ENCODE data around the gene MRPL50. TPM values are rescaled to one million over a fixed set of nuclear protein-coding genes. Genes with fewer than 3 reads are reported as not detected.
A peak's percentile ranks its signal among the peaks of the same experiment; 100 is the strongest.
"Not testable (repeated sequence)": the region's sequence is repeated elsewhere in the genome, so short reads cannot be mapped to it uniquely, and the experiment has no call there.

Gene MRPL50
- total RNA-seq, 1 experiment from 2014 or later = 37.2 TPM

DNA sequence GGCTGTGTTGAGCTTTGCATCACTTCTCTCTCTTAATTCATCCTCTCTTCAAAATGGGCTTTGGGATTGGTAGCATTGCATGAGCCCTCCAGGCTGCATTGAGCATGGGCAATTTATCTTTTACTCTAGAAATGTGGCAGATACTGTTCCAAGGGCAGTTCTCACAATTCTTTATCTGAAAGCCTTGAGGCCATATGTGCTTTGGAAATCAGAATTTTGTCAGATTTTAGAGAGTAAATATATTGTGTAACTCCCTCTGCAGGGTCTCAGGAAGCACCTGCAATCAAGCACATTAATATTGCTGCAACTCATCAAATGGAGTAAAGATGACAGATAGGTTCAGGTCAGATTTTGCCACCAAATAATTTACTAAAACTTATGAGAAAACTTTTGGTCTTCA lies 19.6 kb upstream of the MRPL50 start:
- no peak for DNase-seq (ENCODE audit: low read depth)

DNA sequence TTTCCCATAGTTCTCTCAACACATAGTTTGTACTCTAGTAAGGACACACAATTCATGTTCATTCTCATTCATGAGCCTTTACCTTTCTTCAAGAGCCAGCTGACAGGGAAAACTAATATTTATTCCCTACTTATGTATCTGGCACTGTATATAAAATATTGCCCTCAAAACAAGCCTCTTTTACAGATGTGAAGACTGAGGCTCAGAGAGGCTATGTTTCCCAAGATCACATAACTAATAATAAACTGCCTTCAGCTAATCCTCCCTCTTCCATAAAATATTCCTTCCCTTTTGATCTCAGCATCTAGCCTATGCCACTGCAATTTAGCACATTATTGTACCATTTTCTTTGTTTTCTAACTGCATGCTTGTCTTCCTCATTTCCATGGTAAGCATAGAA lies 19.0 kb upstream of the MRPL50 start:
- no peak for DNase-seq (ENCODE audit: low read depth)

DNA sequence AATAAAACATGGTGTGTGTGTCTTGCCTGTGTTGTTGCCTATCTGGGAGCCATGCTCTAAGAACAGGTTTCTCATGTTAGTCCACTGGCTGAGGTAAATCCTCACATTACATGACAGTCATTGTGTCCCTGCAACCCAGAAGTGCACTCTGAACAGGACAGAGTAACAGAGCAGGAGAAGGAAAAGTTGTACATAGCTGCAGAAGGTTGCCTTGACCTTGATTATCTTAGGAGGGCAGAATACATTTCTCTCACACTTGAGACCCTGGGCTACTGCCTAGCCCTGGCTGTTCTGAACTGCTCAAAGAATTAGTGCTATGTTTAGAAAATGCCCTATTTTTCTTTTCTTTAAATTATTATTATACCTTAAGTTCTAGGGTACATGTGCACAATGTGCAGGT lies 17.2 kb upstream of the MRPL50 start:
- DNase-seq (ENCODE audit: low read depth) = no peak

DNA sequence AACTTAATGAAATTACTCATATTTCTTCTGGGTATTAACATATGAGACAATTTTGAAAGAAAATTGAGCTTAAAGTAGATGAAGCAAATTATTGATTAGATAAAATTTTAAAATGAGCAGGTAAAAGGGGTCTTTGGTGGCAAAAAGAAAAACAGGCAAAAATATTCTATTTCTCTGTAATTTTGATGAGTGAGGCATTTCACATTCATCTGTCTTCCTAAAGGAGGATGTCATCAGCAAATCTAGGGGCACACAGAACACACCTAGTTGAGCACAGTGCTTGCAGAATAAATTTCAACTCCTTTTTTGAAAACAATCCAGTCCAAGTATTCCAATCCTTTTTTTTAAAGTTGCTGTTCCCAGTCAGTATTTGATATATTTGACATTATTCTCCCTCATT lies 16.4 kb upstream of the MRPL50 start:
- no peak for DNase-seq (ENCODE audit: low read depth)

DNA sequence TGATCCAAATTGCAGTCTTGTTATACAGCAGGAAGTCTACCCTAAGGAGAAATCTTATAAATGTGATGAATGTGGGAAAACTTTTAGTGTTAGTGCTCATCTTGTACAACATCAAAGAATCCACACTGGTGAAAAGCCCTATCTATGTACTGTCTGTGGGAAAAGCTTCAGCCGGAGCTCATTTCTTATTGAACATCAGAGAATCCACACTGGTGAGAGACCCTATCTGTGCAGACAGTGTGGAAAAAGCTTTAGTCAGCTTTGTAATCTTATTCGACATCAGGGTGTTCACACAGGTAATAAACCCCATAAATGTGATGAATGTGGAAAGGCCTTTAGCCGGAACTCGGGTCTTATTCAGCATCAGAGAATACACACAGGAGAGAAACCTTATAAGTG lies 10.7 kb upstream of the MRPL50 start:
- DNase-seq (ENCODE audit: low read depth) = no peak

DNA sequence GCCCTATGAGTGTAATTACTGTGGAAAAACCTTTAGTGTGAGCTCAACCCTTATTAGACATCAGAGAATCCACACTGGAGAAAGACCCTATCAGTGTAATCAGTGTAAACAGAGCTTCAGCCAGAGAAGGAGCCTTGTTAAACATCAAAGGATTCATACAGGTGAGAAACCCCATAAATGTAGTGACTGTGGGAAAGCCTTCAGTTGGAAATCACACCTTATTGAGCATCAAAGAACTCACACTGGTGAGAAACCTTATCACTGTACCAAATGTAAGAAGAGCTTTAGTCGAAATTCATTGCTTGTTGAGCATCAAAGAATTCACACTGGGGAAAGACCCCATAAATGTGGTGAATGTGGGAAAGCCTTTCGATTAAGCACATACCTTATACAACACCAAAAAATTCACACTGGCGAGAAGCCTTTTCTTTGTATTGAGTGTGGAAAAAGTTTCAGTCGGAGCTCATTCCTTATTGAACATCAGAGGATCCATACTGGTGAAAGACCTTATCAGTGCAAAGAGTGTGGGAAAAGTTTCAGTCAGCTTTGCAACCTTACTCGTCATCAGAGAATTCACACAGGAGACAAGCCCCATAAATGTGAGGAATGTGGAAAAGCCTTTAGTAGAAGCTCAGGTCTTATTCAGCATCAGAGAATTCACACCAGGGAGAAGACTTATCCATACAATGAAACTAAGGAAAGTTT lies 10.1 kb upstream of the MRPL50 start:
- no peak for DNase-seq (ENCODE audit: low read depth)

DNA sequence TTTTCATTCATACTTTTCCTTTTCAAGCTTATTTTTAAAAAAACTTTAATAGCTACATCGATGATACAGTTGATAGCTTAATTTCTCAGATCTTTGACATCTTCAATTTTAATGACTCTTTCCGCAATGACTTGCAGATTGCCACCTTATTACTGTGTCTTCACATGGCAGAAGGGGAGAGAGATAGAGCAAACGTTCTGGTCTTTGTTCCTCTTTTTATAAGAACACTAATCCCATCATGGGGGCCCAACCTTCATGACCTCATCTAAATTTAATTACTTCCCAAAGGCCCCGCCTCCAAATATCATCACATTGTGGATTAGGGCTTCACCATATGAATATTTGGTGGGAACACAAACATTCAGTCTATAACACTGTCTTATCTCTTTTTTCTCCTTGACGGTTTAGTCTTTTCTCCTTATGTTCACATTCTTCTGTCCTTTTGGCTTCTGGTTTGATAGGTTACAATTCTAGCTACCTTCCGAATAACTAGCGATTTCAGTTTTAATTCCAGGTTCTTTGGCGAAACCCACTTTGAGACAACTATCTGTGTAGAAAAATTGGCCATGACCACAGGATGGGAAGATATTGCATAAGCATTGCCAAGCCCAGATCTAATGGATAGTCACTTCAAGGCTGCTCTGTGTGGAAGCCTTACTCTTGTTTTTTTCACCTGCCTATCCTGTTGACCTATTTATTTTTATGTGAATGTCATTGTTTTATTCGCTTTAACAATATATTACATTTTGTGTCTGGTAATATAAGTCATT lies 5.3 kb upstream of the MRPL50 start:
- DNase-seq (ENCODE audit: low read depth) = no peak

DNA sequence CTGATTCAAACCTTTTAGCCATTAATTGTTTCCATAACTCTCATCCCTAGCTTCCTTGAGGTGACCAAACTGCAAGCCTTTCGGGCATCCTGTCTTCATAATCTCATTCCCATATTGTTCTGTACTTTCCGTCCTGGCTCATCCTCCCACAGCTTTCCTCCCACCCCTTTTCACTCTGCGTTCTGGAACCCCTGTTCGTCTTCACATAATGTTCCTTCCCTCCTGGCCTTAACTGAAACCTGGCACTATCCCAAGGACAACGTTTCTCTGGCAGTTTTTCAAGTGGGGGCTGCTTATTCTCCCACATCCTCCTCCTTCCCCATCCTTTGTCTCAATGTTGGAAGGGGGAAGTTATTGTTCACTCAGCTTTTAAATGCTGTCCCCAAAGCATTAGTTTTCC lies 1.7 kb upstream of the MRPL50 start:
- DNase-seq (ENCODE audit: low read depth) = no peak

DNA sequence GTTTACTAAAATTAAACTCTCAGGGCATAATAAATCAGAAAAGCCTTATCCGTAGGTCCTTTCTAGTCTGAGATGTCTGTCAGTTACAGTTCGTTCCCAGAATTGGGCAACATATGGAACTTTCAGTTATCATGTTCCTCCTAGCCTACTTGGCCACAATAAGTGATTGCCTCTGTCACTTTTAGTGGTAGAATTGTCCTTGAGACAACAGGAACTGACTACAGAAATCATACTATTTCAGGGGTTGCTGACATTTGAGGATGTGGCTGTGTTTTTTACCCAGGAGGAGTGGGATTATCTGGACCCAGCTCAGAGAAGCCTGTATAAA lies 1.2 kb upstream of the MRPL50 start:
- no peak for DNase-seq (ENCODE audit: low read depth)

DNA sequence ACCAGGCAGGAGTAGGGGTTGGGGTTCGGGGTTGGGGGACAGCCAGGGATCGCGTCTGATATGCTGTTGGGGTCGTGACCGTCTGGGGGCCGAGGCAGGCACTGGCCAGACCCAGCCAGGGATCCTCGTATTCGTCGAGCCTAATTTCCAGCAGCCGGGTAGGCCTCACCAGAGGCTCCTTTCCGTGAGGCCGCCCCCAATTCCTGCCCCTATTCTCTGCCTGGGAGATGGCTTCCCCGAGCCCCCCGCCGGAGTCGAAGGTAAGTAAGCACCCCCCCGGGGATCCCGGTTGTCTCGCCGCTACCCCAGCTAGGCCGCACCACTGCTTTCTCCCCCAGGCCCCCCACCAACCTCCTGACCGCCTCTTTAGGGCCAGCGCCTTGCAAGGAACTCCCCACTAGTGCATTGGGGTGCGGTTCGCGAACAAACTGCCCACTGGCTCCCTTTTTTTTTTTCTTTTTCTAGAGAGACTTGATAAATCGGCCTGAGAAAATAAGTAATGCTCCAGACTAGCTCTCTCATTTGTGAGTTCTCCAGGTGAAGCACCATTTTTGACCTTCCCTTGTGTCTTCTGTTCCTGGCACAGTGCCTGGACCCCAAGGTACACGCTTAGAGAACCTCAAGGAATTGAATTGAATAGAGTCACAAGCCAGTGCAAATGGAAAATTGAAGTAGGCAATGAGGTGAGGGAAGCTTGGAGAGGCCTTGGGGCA lies 668 bp upstream of the MRPL50 start:
- no peak for DNase-seq (ENCODE audit: low read depth)

DNA sequence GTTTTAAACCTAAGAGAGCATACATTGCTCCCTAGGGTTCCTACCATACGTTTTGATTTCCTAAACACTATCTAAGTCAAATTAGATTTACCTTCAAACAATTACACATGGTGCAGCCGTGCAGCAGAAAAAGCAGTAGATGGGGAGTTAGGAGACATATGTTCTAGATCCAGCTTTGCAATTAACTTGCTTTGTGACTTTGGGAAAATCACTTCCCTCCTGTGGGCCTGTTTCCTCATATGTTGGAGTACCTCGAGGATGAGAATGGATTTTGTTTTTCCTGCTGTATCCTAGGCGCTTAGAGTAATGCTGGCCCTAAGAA lies 711 bp downstream of the MRPL50 start:
- DNase-seq (ENCODE audit: low read depth) = no peak

DNA sequence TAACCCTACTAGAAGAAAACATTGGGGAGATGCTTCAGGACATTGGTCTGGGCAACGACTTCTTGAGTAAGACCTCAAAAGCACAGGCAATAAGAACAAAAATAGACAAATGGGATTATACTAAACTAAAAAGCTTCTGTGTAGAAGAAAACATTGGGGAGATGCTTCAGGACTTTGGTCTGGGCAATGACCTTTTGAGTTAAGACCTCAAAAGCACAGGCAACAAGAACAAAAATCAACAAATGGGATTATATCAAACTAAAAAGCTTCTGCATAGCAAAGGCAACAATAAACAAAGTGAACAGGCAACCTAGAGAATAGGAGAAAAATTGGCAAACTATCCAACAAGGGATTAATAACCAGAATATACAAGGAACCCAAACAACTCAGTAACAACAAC lies 3.7 kb downstream of the MRPL50 start:
- no peak for DNase-seq (ENCODE audit: low read depth)

DNA sequence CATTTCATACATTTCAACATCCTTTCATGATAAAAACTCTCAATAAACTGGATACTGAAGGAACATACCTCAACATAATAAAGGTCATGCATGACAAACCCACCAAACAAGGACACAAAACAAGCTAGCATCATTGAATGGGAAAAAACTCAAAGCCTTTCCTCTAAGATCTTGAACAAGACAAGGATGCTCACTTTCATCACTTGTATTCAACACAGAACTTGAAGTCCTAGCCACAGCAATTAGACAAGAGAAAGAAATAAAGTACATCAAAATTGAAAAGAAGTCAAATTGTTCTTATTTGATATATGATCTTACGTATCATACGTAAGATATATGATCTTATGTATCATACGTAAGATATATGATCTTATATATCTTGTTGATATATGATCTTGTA lies 5.3 kb downstream of the MRPL50 start:
- no peak for DNase-seq (ENCODE audit: low read depth)

DNA sequence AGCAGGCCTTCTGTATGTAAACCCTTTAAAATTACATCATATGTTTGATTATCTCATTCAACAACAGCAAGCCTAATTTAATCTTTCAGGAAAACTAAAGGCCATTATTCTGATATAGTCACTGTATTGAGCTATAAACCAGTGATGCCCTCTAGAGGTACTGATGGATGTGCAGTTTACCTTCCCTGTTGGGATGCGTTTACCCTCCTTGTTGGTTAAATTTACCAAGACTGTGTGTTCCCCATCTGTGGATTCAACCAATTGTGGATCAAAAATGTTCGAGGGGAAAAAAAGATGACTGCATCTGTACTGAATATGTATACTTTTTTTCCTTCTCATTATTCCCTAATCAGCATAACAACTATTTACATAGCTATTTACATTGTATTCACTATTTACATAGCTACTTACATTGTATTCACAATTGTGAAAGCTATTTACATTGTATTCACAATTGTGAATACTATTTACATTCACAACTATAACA lies 9.9 kb downstream of the MRPL50 start:
- DNase-seq (ENCODE audit: low read depth) = peak; percentile 10

DNA sequence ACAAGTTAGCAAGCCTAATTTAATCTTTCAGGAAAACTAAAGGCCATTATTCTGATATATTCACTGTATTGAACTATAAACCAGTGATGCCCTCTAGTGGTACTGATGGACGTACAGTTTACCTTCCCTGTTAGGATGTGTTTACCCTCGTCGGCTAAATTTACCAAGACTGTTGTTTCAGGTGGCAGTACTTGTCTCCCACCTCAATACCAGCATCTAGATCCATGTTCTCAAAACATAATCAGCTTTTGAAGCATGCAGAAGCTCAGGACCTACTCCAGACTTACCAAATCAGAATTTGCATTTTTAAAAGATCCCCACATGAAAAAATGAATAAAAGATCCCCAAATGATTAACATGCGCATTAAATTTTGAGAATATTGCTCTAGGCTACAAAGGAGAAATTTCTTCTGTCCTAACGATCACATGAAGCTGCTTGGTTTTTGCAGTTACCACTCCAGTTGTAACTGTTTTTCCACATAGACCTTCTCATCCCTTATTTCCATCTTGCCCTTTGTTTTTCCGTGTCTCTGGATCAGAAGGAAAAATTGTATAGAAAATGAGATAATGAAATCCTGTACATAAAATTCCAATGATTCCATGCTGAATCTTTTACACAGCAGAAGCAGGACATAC lies 10.4 kb downstream of the MRPL50 start:
- DNase-seq (ENCODE audit: low read depth) = peak; percentile 57

DNA sequence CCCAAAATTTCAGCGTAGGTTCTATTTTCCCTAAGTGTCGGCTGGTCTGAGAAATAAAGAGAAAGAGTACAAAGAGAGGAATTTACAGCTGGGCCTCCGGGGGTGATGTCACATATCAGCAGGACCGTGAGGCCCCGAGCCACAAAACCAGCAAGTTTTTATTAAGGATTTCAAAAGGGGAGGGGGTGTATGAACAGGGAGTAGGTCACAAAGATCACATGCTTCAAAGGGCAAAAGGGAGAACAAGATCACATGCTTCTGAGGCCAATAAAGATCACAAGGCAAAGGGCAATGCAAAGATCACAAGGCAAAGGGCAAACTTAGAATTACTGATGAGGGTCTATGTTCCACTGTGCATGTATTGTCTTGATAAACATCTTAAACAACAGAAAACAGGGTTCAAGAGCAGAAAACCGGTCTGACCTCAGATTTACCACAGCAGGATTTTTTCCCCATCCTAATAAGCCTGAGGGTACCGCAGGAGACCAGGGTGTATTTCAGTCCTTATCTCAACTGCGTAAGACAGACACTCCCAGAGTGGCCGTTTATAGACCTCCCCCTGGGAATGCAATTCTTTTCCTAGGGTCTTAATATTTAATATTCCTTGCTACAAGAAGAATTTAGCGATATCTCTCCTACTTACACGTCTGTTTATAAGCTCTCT lies 13.4 kb downstream of the MRPL50 start, which contains the start of gene BAAT:
Gene BAAT, minus strand, starts transcription at position 134 of the 664 bp plus-strand sequence. CDS start 13,602 bp downstream, outside the sequence.
- DNase-seq (ENCODE audit: low read depth) = not testable (repeated sequence)

DNA sequence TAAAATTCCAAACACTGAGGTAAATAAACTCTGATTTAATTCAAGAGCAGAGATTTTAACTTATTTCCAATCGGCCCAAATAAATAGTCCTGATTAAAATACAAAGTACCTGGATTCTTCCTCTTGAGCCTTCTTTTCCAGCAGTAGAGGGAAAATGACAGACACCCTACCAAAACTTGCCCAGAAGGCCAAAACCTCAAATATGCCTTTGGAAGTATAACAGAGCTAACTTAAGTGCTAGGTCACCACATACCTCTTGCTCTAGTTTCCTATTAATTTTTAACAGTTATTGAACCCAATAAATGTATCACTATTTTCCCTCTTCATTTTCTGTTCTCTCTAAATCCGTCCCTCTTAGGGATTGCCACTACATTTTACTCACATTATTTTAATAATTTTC lies 15.1 kb downstream of the MRPL50 start:
- DNase-seq (ENCODE audit: low read depth) = no peak

DNA sequence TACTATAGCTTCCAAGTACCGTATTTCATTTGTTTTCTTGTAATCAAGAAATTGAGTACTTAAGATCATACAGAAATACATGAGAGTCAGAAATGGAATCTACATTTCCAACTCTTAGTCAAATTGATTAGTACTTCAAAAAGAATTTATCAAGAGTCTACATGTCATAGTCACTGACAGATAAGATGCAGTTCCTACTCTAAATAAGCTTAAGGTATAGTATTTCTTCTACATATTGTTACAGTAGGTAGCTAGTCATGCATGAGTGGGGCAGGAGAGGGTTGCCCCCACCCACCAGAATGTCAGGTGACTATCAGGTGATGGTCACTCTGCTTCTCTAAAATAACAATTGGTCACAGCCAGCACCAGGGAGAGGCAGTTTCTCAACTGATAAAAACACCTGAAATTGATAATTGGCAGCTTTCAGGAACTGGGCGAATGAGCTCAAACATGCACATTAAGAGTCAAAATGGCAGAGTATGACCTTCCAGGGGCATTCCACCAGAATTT lies 16.5 kb downstream of the MRPL50 start:
- no peak for DNase-seq (ENCODE audit: low read depth)

DNA sequence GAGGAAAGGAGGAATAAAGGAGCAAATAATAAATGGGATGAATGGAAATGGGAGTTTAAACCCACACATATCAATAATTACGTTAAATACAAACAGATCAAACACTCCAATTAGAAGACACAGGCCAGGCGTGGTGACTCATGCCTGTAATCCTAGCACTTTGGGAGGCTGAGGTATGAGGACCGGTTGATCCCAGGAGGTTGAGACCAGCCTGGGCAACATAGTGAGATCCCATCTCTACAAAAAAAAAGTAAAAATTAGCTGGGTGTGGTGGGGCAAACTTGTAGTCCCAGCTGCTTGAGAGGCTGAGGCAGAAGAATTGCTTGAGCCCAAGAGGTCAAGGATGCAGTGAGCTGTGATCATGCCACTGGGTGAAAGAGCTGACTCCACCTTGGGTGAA lies 17.3 kb downstream of the MRPL50 start:
- no peak for DNase-seq (ENCODE audit: low read depth)

DNA sequence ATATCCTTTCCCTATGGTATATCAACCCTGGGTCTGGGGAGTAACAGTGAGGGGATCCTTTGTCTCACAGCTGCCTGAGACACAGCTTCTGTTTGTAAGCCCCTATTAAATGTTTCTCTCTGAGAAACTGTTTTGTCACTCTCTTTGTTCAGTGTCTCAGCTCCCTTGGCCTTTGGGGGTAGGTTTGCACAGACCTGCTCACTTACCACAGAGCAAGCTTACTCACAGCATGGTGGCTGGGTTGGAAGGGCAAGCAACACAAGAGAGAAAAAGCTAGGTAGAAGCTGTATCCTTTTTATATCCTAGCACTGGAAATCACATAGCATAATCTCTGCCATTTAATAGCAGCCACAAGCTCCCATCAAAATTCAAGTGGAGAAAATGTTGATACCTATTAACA lies 18.1 kb downstream of the MRPL50 start:
- DNase-seq (ENCODE audit: low read depth) = no peak

DNA sequence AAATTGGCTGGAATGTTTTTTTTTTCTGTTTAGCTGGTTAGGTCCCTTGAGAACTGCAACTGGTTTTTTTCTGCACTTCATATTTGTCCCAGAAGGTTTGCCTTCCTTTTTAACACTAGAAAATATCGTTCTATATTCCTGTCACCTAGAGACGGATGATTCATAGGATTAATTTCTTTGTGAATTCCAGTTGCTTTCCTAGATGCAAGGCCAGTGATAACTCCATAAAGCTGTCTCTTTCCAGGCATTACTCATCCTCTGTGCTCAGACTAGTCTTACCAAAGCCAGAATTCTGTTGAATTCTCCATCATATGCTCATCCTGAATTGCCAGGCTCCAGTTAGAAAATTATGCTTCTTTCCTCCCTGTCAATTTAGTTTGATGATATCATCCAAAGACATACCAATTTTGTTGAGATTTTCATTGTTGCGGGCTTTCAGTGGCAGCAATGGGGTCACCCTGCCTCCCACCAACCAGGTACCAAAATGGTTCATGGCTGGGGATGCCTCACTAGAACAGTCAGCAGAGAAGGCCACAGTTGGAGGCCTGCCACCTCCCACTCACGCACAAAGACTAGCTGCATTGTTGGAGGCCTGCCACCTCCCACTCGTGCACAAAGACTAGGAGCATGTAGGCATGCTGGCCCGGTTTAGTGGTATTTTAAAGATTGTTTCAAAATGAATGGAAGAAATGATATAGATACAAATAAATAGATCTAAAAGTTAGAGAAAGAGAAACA lies 22.1 kb downstream of the MRPL50 start:
- DNase-seq (ENCODE audit: low read depth) = peak; percentile 70
